ENCODE data around the gene SNRK. TPM values are rescaled to one million over a fixed set of nuclear protein-coding genes. Genes with fewer than 3 reads are reported as not detected.
A peak's percentile ranks its signal among the peaks of the same experiment; 100 is the strongest.

Gene SNRK
- total and polyA plus RNA-seq, 2 of the 13 experiments (the other 11 are each of a cell fraction or from before 2014, with no cell fraction given), result 11.4 to 16.1 TPM

- TF ChIP-seq FOXP1 (IDR thresholded peaks at IDR 0.05), result no peak
- TF ChIP-seq FOXP1 (CRISPR knock-in tag; IDR thresholded peaks at IDR 0.05), result peak; percentile 15; the same call in 1 of the 2 replicates
- TF ChIP-seq ZNF296 (CRISPR knock-in tag; conservative IDR thresholded peaks at IDR 0.05), result no peak
- peak; percentile 68 for TF ChIP-seq BCL6 (CRISPR knock-in tag; IDR thresholded peaks at IDR 0.05)
- peak; percentile 28; the same call in 1 of the 2 replicates for TF ChIP-seq KAT8 (CRISPR knock-in tag; IDR thresholded peaks at IDR 0.05)
- peak; percentile 27; the same call in 1 of the 2 replicates for TF ChIP-seq RARA (CRISPR knock-in tag; IDR thresholded peaks at IDR 0.05)
- no peak for TF ChIP-seq CREBL2 (CRISPR knock-in tag; IDR thresholded peaks at IDR 0.05; ENCODE audit: borderline replicate concordance)
- no peak for TF ChIP-seq ZNF431 (CRISPR knock-in tag; IDR thresholded peaks at IDR 0.05; ENCODE audit: borderline replicate concordance, low read depth)
- TF ChIP-seq KDM5B (CRISPR knock-in tag; IDR thresholded peaks at IDR 0.05; ENCODE audit: borderline replicate concordance), result no peak
- TF ChIP-seq ZNF790 (CRISPR knock-in tag; IDR thresholded peaks at IDR 0.05; ENCODE audit: borderline replicate concordance), result no peak
- no peak for TF ChIP-seq MLLT10 (CRISPR knock-in tag; IDR thresholded peaks at IDR 0.05)
- no peak for TF ChIP-seq DBP (CRISPR knock-in tag; IDR thresholded peaks at IDR 0.05; ENCODE audit: not compliant biosample characterization)
- TF ChIP-seq ZBTB4 (CRISPR knock-in tag; IDR thresholded peaks at IDR 0.05; ENCODE audit: borderline replicate concordance), result no peak
- peak; percentile 23; the same call in 1 of the 2 replicates for TF ChIP-seq HMGXB3 (CRISPR knock-in tag; IDR thresholded peaks at IDR 0.05; ENCODE audit: borderline replicate concordance)
- no peak for TF ChIP-seq PHF5A (CRISPR knock-in tag; IDR thresholded peaks at IDR 0.05; ENCODE audit: low read depth, unreplicated experiment)
- TF ChIP-seq MEF2D (CRISPR knock-in tag; IDR thresholded peaks at IDR 0.05), result peak; percentile 48; the same call in 1 of the 2 replicates
- TF ChIP-seq FOXP4 (CRISPR knock-in tag; IDR thresholded peaks at IDR 0.05), result peak; percentile 61
- no peak for TF ChIP-seq MBD4 (IDR thresholded peaks at IDR 0.05; ENCODE audit: borderline replicate concordance, low read length)
- TF ChIP-seq ZNF234 (CRISPR knock-in tag; conservative IDR thresholded peaks at IDR 0.05), result no peak
- no peak for TF ChIP-seq ZNF547 (CRISPR knock-in tag; IDR thresholded peaks at IDR 0.05)
- no peak for TF ChIP-seq HMGA1 (CRISPR knock-in tag; conservative IDR thresholded peaks at IDR 0.05)
Observed at GRCh38 chr3:43288850-43289249, 2.5 kb downstream of the SNRK start (continued).

Data from HepG2 (cell line).